Neural cell (in vitro differentiated cells): ENCODE measurements around the gene HDGF. TPM values are rescaled to one million over a fixed set of nuclear protein-coding genes. Genes with fewer than 3 reads are reported as not detected.

Experiments used
- H2AFZ ChIP-seq: fragments of 200-600, 300-800 bp; sonication (generic), shearing (Covaris generic); 2 replicates; pipeline ENCODE4 v1.6.0; 2014; ENCODE audit warnings: low read depth, mild to moderate bottlenecking, antibody characterized with exemption, low read length, moderate library complexity
- H3F3A ChIP-seq: fragments of 200-600 bp; shearing (Covaris generic); 2 replicates; pipeline ENCODE4 v1.6.1; 2016; ENCODE audit warnings: mild to moderate bottlenecking, moderate library complexity, mixed read lengths, antibody characterized with exemption, low read length; ENCODE audit not compliant: insufficient read depth, poor library complexity, severe bottlenecking
- H3K27ac ChIP-seq: fragments of 200-600, 300-800 bp; sonication (generic), shearing (Covaris generic); 2 replicates; pipeline ENCODE4 v1.5.1; 2014; ENCODE audit warnings: mild to moderate bottlenecking, low read length, moderate library complexity
- H3K27me3 ChIP-seq: fragments of 300-800, 200-600 bp; sonication (generic), shearing (Covaris generic); 2 replicates; pipeline ENCODE4 v1.6.0; 2014; ENCODE audit warnings: mild to moderate bottlenecking, low read depth, low read length, moderate library complexity; ENCODE audit not compliant: insufficient read depth
- H3K36me3 ChIP-seq: fragments of 300-800, 200-600 bp; sonication (generic), shearing (Covaris generic); 2 replicates; pipeline ENCODE4 v1.5.1; 2014; ENCODE audit warnings: mild to moderate bottlenecking, antibody characterized with exemption, low read length, moderate library complexity; ENCODE audit not compliant: insufficient read depth
- H3K4me2 ChIP-seq: fragments of 300-800, 200-600 bp; sonication (generic), shearing (Covaris generic); 2 replicates; pipeline ENCODE4 v1.6.0; 2014; ENCODE audit warnings: mild to moderate bottlenecking, low read length
- H3K4me3 ChIP-seq: fragments of 300-800, 200-600 bp; sonication (generic), shearing (Covaris generic); 2 replicates; pipeline ENCODE4 v1.5.1; 2014; ENCODE audit warnings: mild to moderate bottlenecking, low read length, moderate library complexity
- H3K79me2 ChIP-seq: fragments of 200-600 bp; shearing (Covaris generic); replicated peaks from 2 replicates; pipeline ENCODE4 v1.6.0; 2014; ENCODE audit warnings: mild to moderate bottlenecking, low read length, moderate library complexity; ENCODE audit not compliant: insufficient read depth
- H3K9ac ChIP-seq: fragments of 300-800, 200-600 bp; sonication (generic), shearing (Covaris generic); 2 replicates; pipeline ENCODE4 v1.6.1; 2016; ENCODE audit warnings: mild to moderate bottlenecking, low read length, mixed read lengths
- H3K9me2 ChIP-seq: fragments of 200-600 bp; shearing (Covaris generic); 2 replicates; pipeline ENCODE4 v1.6.1; 2016; ENCODE audit warnings: mild to moderate bottlenecking, low read length, mixed read lengths; ENCODE audit not compliant: insufficient read depth
- H3K9me3 ChIP-seq: fragments of 200-600, 300-800 bp; sonication (generic), shearing (Covaris generic); 2 replicates; pipeline ENCODE4 v1.6.1; 2016; ENCODE audit warnings: mild to moderate bottlenecking, mixed run types, low read length, moderate library complexity, mixed read lengths
- H4K20me1 ChIP-seq: fragments of 200-600 bp; shearing (Covaris generic); 2 replicates; pipeline ENCODE4 v1.6.1; 2016; ENCODE audit warnings: mild to moderate bottlenecking, mixed run types; ENCODE audit not compliant: insufficient read depth
- CTCF ChIP-seq: fragments of 450-650 bp; IDR thresholded peaks from 2 replicates; pipeline ENCODE4 v1.5.1; 2014; ENCODE audit warnings: antibody characterized with exemption, mild to moderate bottlenecking, moderate library complexity; ENCODE audit not compliant: poor library complexity, severe bottlenecking
- EP300 ChIP-seq: fragments of 450-650 bp; conservative IDR thresholded peaks from 2 replicates; pipeline ENCODE4 v1.6.1; 2014; ENCODE audit warnings: antibody characterized with exemption, mild to moderate bottlenecking, moderate library complexity; ENCODE audit not compliant: poor library complexity, severe bottlenecking
- EZH2 ChIP-seq: fragments of 200-600, 300-800 bp; shearing (Covaris generic), sonication (generic); IDR thresholded peaks from 2 replicates; pipeline ENCODE4 v1.6.1; 2014; ENCODE audit warnings: antibody characterized with exemption, low read length, borderline replicate concordance, mild to moderate bottlenecking; ENCODE audit not compliant: insufficient read depth, poor library complexity, severe bottlenecking
- MXI1 ChIP-seq: fragments of 450-650 bp; conservative IDR thresholded peaks from 2 replicates; pipeline ENCODE4 v1.6.1; 2014; ENCODE audit warnings: antibody characterized with exemption, mild to moderate bottlenecking; ENCODE audit not compliant: poor library complexity, severe bottlenecking
- POLR2AphosphoS5 ChIP-seq: IDR thresholded peaks from 2 replicates; pipeline ENCODE4 v1.6.1; 2012
- RAD21 ChIP-seq: fragments of 450-650 bp; conservative IDR thresholded peaks from 2 replicates; pipeline ENCODE4 v1.6.1; 2014; ENCODE audit warnings: antibody characterized with exemption, mild to moderate bottlenecking, moderate library complexity
- REST ChIP-seq: IDR thresholded peaks from 2 replicates; pipeline ENCODE4 v1.6.1; 2012; ENCODE audit warnings: borderline replicate concordance
- SMC3 ChIP-seq: fragments of 450-650 bp; conservative IDR thresholded peaks from 2 replicates; pipeline ENCODE4 v1.6.1; 2014; ENCODE audit warnings: antibody characterized with exemption, mild to moderate bottlenecking, moderate library complexity; ENCODE audit not compliant: poor library complexity
- TAF1 ChIP-seq: IDR thresholded peaks from 2 replicates; pipeline ENCODE4 v1.6.1; 2012; ENCODE audit warnings: low read depth
- polyA plus RNA-seq: library from polyadenylated mRNA; depleted of rRNA; stranded (reverse); fragments of >200 nt; gene quantifications from 2 replicates; pipeline ENCODE4 v1.2.3, GENCODE V29; 2014

The HDGF gene
- polyA plus RNA-seq, 1 donor from 2014 or later, result 138 TPM

- Histone ChIP-seq H3K27ac (no peak overlapping the region), H3F3A (no peaks in the 10 kb centered on the region), H4K20me1 (no peaks in the 10 kb centered on the region), H2AFZ (no peak overlapping the region), H3K4me3 (no peak overlapping the region), H3K36me3 (no peaks in the 10 kb centered on the region), H3K9ac (no peak overlapping the region), H3K4me2 (no peak overlapping the region), H3K9me3 (no peaks in the 10 kb centered on the region), H3K9me2 (no peaks in the 10 kb centered on the region), H3K79me2 (no peaks in the 10 kb centered on the region), H3K27me3 (no peaks in the 10 kb centered on the region)
- TF ChIP-seq REST, result no peak
- no peak for TF ChIP-seq SMC3
- no peak for TF ChIP-seq RAD21
- TF ChIP-seq POLR2AphosphoS5, result no peak
- no peak for TF ChIP-seq TAF1
- TF ChIP-seq EZH2, result no peak
- TF ChIP-seq MXI1, result no peak
- no peak for TF ChIP-seq CTCF
- TF ChIP-seq EP300, result no peak
These were observed 17.4 kb downstream of the HDGF start for GRCh38 chr1:156733989-156734584.

- H3K4me2 ChIP-seq, result peak within 1 kb of the TSS; percentile 98
- peak within 1 kb of the TSS; percentile 93 for H2AFZ ChIP-seq
- H3F3A ChIP-seq, result no peaks in the 10 kb centered on the region
- peak; percentile 90 for TF ChIP-seq POLR2AphosphoS5
- TF ChIP-seq MXI1, result peak; percentile 24
- TF ChIP-seq SMC3, result peak; percentile 50
- TF ChIP-seq EP300, result peak; percentile 77
- peak; percentile 36 for TF ChIP-seq TAF1
- TF ChIP-seq EZH2, result no peak
- peak; percentile 28 for TF ChIP-seq CTCF
- peak; percentile 90 for TF ChIP-seq REST
- peak; percentile 39 for TF ChIP-seq RAD21
- no peaks in the 10 kb centered on the region for H3K9me2 ChIP-seq
- peak within 1 kb of the TSS; percentile 96 for H3K9ac ChIP-seq
- no peaks in the 10 kb centered on the region for H3K27me3 ChIP-seq
- no peaks in the 10 kb centered on the region for H3K9me3 ChIP-seq
- peaks cover 8% of the 10 kb centered on the region for H4K20me1 ChIP-seq
- H3K36me3 ChIP-seq, result peaks cover 2% of the 10 kb centered on the region
- peaks cover 39% of the 10 kb centered on the region for H3K79me2 ChIP-seq
- H3K4me3 ChIP-seq, result peak within 1 kb of the TSS; percentile 91
- H3K27ac ChIP-seq, result peak within 1 kb of the TSS; percentile 97
These were observed 22.6 kb downstream of the HDGF start, which contains the start of gene ISG20L2 for GRCh38 chr1:156728599-156729462. Gene ISG20L2, minus strand, starts transcription at chr1:156728766. Its CDS starts 1,114 bp downstream, at chr1:156727652.
